ENCODE results near the gene ARHGAP15. TPM values are rescaled to one million over a fixed set of nuclear protein-coding genes. Genes with fewer than 3 reads are reported as not detected.

The ARHGAP15 gene
- total RNA-seq, 4 donors from 2014 or later = 0.80 to 53.1 (median 12.7) TPM

- in situ Hi-C loops (cut with MboI; ENCODE audit: low pct_ligation_motif_present in 1 of 4, low pct_unique_long_range_greater_than_20kb in 1 of 4, low sequenced_read_pairs in 3 of 4) (no loop called here), intact Hi-C loops (cut with DNase I; ENCODE audit: low total_unique reads) (no loop called here)
- TF ChIP-seq POLR2A (IDR thresholded peaks at IDR 0.05) (no peak), POLR2AphosphoS5 (IDR thresholded peaks at IDR 0.05) (no peak), EP300 (IDR thresholded peaks at IDR 0.05; ENCODE audit: low read depth) (no peak), CTCF (IDR thresholded peaks at IDR 0.05) (no peak)
- H3K9me3 ChIP-seq = no peaks in the 10 kb centered on the region
- no peaks in the 10 kb centered on the region for H3K27me3 ChIP-seq
- H3K4me3 ChIP-seq = no peak overlapping the region
- no peak overlapping the region for H3K27ac ChIP-seq
- no peak for DNase-seq
- no peaks in the 10 kb centered on the region for H3K36me3 ChIP-seq
- no peaks in the 10 kb centered on the region for H3K4me1 ChIP-seq
Observed at GRCh38 chr2:143696651-143697050, 567.4 kb downstream of the ARHGAP15 start.

GRCh38 chr2:143697744-143698143 is 568.5 kb downstream of the ARHGAP15 start:
- Histone ChIP-seq H3K4me3 (no peak overlapping the region), H3K36me3 (no peaks in the 10 kb centered on the region), H3K4me1 (no peaks in the 10 kb centered on the region), H3K27ac (no peak overlapping the region), H3K27me3 (no peaks in the 10 kb centered on the region), H3K9me3 (no peaks in the 10 kb centered on the region)
- intact Hi-C loops (cut with DNase I; ENCODE audit: low total_unique reads) = no loop called here
- no peak for DNase-seq
- 71 to 88% methylated on average over 1 of the region's 1 CpG for WGBS, 2 donors (ENCODE audit: low coverage in 1 of 2)
- TF ChIP-seq POLR2A (IDR thresholded peaks at IDR 0.05) (no peak), EP300 (IDR thresholded peaks at IDR 0.05; ENCODE audit: low read depth) (no peak), CTCF (IDR thresholded peaks at IDR 0.05) (no peak), POLR2AphosphoS5 (IDR thresholded peaks at IDR 0.05) (no peak)
- in situ Hi-C loops (cut with MboI; ENCODE audit: low pct_ligation_motif_present in 1 of 4, low pct_unique_long_range_greater_than_20kb in 1 of 4, low sequenced_read_pairs in 3 of 4) = no loop called here

- TF ChIP-seq POLR2A (IDR thresholded peaks at IDR 0.05) = no peak
- in situ Hi-C loops (cut with MboI; ENCODE audit: low pct_ligation_motif_present in 1 of 4, low pct_unique_long_range_greater_than_20kb in 1 of 4, low sequenced_read_pairs in 3 of 4) (no loop called here), intact Hi-C loops (cut with DNase I; ENCODE audit: low total_unique reads) (no loop called here)
- no peak for DNase-seq
- 44 to 54% methylated on average over 2 of the region's 2 CpGs for WGBS, 2 donors (ENCODE audit: low coverage in 1 of 2)
- H3K36me3 ChIP-seq = no peaks in the 10 kb centered on the region
- no peak overlapping the region for H3K27ac ChIP-seq
- no peaks in the 10 kb centered on the region for H3K9me3 ChIP-seq
- no peaks in the 10 kb centered on the region for H3K27me3 ChIP-seq
- H3K4me3 ChIP-seq = no peak overlapping the region
- no peaks in the 10 kb centered on the region for H3K4me1 ChIP-seq
Observed at GRCh38 chr2:143698352-143698751, 569.1 kb downstream of the ARHGAP15 start.

GRCh38 chr2:143698888-143699570 is 569.8 kb downstream of the ARHGAP15 start:
- no peaks in the 10 kb centered on the region for H3K9me3 ChIP-seq
- intact Hi-C loops (cut with DNase I; ENCODE audit: low total_unique reads) = no loop called here
- no peak for DNase-seq

More at GRCh38 chr2:143698888-143699570, 569.8 kb downstream of the ARHGAP15 start:
- Histone ChIP-seq H3K36me3 (no peaks in the 10 kb centered on the region), H3K4me3 (no peak overlapping the region), H3K27me3 (no peaks in the 10 kb centered on the region), H3K27ac (no peak overlapping the region), H3K4me1 (no peaks in the 10 kb centered on the region)
- no peak for TF ChIP-seq EP300 (IDR thresholded peaks at IDR 0.05; ENCODE audit: low read depth)
- no peak for TF ChIP-seq POLR2AphosphoS5 (IDR thresholded peaks at IDR 0.05)
- TF ChIP-seq POLR2A (IDR thresholded peaks at IDR 0.05) = no peak
- TF ChIP-seq CTCF (IDR thresholded peaks at IDR 0.05) = no peak
- WGBS, 2 donors (ENCODE audit: low coverage in 1 of 2) = 74% methylated on average over 3 of the region's 3 CpGs
- in situ Hi-C loops (cut with MboI; ENCODE audit: low pct_ligation_motif_present in 1 of 4, low pct_unique_long_range_greater_than_20kb in 1 of 4, low sequenced_read_pairs in 3 of 4) = no loop called here

Data from transverse colon (tissue), 4 donors.